IPS-18c (cell line): Measurements from ENCODE around the gene RSPH6A.
"Not testable (repeated sequence)": the region's sequence is repeated elsewhere in the genome, so short reads cannot be mapped to it uniquely, and the experiment has no call there.

Experiments
- H3K4me3 ChIP-seq: 2 replicates; pipeline ENCODE4 v1.7.0; 2013; ENCODE audit warnings: low read depth, mild to moderate bottlenecking, low read length, moderate library complexity; ENCODE audit not compliant: insufficient read depth
- H3K9me3 ChIP-seq: one replicate; pipeline ENCODE4 v1.6.1; 2013; ENCODE audit warnings: mild to moderate bottlenecking, low read length, moderate library complexity; ENCODE audit not compliant: control insufficient read depth, insufficient read depth

The RSPH6A gene

DNA sequence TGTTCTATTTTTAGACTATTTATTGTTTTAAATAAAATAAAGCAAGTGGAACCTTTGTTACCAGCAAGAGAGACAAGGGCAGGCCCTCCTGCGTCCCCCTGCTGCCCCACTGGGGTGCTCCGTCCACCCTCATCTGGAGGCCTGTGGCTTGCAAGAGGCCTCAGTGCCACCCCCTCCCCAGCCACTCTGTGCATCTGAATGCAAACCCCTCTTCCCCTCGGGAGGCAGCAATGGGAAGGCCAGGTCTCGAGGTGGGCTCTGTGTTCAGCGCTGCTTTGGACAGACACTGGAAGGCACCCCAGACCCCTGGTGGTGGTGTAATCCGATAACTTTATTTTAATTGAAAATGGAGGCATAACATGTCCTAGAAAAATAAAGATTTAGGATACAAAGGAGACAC lies 50.6 kb downstream of the RSPH6A start:
- H3K9me3 ChIP-seq, result no peaks in the 10 kb centered on the region
- no peak overlapping the region for H3K4me3 ChIP-seq

- H3K4me3 ChIP-seq, result no peak overlapping the region
- H3K9me3 ChIP-seq, result no peaks in the 10 kb centered on the region
These were observed 51.3 kb downstream of the RSPH6A start for GRCh38 chr19:45763691-45764294.

DNA sequence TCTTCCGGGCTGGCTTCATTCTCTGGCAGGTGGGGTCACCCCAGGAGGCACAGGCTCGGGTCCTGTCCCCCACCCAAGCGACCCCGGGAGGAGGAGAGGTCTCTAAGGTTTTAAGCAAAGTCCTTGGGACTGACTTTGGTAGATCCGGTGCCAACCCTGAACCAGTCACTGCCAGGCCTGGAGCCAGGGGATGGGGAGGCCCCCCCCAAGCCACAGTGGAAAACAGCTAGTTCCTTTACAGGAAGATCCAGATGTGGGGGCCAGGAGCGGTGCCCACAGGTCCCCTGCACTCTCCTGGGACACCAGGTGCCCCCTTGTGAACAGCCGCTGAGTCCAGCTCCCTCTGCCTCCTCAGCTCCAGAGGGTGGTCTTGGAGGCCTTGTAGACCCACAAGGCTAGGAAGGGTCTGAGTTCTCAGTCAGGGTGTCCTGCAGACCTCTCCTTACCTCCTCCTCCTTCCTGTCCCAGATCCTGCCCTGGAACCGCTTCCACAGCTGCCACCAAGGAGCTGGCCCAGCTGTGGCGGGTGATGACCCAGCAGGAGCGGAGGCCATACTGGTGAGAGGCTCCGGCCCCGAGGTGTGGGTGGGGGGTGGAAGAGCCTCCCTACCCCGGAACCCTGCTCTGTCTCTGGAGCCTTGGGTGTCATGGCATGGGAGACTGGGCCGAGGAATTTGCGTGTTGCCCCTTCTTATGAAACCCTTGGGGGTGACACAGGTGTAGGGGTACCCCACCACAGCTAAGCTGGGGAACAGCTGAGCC lies 52.1 kb downstream of the RSPH6A start:
- Histone ChIP-seq H3K9me3 (no peaks in the 10 kb centered on the region), H3K4me3 (no peak overlapping the region)

GRCh38 chr19:45761714-45762113 lies 53.4 kb downstream of the RSPH6A start:
- no peaks in the 10 kb centered on the region for H3K9me3 ChIP-seq

DNA sequence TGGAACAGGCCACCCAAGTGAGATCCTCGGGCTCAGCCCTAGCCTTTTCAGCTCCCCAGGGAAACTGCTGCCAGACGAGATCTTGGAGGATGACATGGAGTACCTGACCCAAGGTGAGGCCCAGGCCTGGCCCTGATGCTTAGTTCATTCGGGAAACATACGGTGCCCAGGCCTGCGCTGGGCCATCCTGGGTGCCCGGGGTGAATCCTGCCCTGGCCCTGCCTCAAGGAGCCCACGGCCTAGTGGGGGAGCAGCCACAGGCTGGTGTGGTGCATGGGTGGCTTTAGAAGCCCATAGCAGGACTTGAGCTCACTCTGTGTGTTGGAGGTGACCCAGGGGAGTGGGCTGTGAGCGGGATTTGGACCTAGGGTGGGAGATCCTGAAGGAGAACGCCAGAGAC lies 56.2 kb downstream of the RSPH6A start:
- no peak overlapping the region for H3K4me3 ChIP-seq
- no peaks in the 10 kb centered on the region for H3K9me3 ChIP-seq

More at GRCh38 chr19:45761714-45762113, 53.4 kb downstream of the RSPH6A start:
- no peak overlapping the region for H3K4me3 ChIP-seq

DNA sequence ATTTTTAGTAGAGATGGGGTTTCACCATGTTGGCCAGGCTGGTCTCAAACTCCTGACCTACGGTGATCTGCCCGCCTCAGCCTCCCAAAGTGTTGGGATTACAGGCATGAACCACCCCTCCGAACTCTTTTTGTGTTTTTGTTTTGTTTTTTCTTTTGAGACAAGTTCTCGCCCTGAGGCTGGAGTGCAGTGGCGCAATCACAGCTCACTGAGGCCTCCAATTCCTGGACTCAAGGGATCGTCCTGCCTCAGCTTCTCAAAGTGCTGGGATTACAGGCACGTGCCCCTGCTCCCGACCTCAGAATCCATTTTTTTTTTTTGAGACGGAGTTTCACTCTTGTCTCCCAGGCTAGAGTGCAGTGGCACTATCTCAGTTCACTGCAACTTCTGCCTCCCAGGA lies 57.4 kb downstream of the RSPH6A start:
- Histone ChIP-seq H3K9me3 (no peaks in the 10 kb centered on the region), H3K4me3 (no peak overlapping the region)

- H3K9me3 ChIP-seq, result no peaks in the 10 kb centered on the region
- H3K4me3 ChIP-seq, result no peak overlapping the region
These were observed 60.8 kb downstream of the RSPH6A start for GRCh38 chr19:45754323-45754722.

DNA sequence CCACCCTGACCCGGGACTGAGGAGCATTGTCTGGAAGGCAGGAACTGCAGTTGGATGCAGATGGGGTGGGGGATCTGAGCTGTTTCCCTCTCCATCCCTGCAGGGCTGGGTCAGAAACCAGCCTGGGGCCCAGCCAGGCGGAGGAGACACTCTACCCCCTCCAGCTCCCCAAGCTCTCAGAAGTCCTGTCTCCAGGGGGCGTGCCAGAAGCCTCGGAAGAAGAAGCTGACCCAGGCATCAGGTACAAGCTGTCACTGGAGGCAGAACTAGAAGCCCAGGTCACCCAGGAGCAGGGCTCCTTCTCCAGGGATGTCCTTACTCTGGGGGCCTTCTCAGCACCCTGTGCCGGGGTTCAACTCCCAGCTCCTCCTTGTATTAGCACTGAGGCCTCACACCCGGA lies 61.6 kb downstream of the RSPH6A start:
- Histone ChIP-seq H3K4me3 (no peak overlapping the region), H3K9me3 (no peaks in the 10 kb centered on the region)

- no peaks in the 10 kb centered on the region for H3K9me3 ChIP-seq
- H3K4me3 ChIP-seq, result no peak overlapping the region
These were observed 62.5 kb downstream of the RSPH6A start for GRCh38 chr19:45752639-45753038.

- H3K9me3 ChIP-seq, H3K4me3 ChIP-seq: not testable (repeated sequence)
These were observed 63.6 kb downstream of the RSPH6A start for GRCh38 chr19:45751483-45751882.

DNA sequence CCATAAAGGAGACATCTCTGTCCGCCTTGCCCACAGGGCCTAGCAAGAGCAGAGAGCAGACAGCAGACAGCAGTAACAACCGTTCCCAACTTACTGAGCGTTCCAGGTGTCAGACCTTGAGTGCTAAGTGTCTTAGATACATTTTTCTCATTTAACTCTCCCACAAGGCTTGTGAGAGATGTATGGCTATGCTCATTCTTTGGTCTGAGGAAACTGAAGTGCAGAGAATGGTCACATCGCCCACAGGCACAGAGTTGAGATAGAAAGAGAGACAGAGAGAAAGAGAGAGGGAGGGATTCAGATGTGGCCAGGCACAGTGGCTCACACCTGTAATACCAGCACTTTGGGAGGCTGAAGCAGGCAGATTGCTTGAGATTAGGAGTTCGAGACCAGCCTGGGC lies 67.6 kb downstream of the RSPH6A start:
- no peaks in the 10 kb centered on the region for H3K9me3 ChIP-seq
- H3K4me3 ChIP-seq, result no peak overlapping the region

- H3K4me3 ChIP-seq, result no peak overlapping the region
- H3K9me3 ChIP-seq, result no peaks in the 10 kb centered on the region
These were observed 68.2 kb downstream of the RSPH6A start for GRCh38 chr19:45746866-45747265.
